Breast epithelium (tissue), 3 donors: ENCODE results near the gene MBD5.

ENCODE experiments used
- POLR2A ChIP-seq: fragments of 450-650 bp; IDR thresholded peaks from one replicate; pipeline ENCODE4 v1.6.1; 2016; ENCODE audit warnings: antibody characterized with exemption, mild to moderate bottlenecking, moderate library complexity
- POLR2AphosphoS5 ChIP-seq, 3 donors: sonication (generic); formaldehyde crosslinking; IDR thresholded peaks; one replicate each; pipeline ENCODE4 v1.6.1; 2017; ENCODE audit warnings: antibody characterized with exemption in 3 of 3
- TF ChIP-seq, protein P1 (sequence below), 3 donors: fragments of 450-650 bp; IDR thresholded peaks; one replicate each; pipeline ENCODE4 v1.5.1; 2016 to 2017; ENCODE audit warnings: antibody characterized with exemption in 3 of 3, mild to moderate bottlenecking in 3 of 3, moderate library complexity in 3 of 3

GRCh38 chr2:148525130-148525529 lies 504.2 kb downstream of the MBD5 start:
- TF ChIP-seq, protein P1, sequence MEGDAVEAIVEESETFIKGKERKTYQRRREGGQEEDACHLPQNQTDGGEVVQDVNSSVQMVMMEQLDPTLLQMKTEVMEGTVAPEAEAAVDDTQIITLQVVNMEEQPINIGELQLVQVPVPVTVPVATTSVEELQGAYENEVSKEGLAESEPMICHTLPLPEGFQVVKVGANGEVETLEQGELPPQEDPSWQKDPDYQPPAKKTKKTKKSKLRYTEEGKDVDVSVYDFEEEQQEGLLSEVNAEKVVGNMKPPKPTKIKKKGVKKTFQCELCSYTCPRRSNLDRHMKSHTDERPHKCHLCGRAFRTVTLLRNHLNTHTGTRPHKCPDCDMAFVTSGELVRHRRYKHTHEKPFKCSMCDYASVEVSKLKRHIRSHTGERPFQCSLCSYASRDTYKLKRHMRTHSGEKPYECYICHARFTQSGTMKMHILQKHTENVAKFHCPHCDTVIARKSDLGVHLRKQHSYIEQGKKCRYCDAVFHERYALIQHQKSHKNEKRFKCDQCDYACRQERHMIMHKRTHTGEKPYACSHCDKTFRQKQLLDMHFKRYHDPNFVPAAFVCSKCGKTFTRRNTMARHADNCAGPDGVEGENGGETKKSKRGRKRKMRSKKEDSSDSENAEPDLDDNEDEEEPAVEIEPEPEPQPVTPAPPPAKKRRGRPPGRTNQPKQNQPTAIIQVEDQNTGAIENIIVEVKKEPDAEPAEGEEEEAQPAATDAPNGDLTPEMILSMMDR (IDR thresholded peaks at IDR 0.05), result no peak
- TF ChIP-seq POLR2A (no peak), POLR2AphosphoS5 (IDR thresholded peaks at IDR 0.05) (no peak)
